GM21390 (cell line): ENCODE measurements around the gene KRTAP2-4.
"Not testable (repeated sequence)": the region's sequence is repeated elsewhere in the genome, so short reads cannot be mapped to it uniquely, and the experiment has no call there.

Source experiments
- ATAC-seq: cut with Tn5 transposase; IDR thresholded peaks from one replicate; pipeline ENCODE4 v1.9.1; 2021; ENCODE audit not compliant: unreplicated experiment

Gene KRTAP2-4, protein sequence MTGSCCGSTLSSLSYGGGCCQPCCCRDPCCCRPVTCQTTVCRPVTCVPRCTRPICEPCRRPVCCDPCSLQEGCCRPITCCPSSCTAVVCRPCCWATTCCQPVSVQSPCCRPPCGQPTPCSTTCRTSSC

DNA sequence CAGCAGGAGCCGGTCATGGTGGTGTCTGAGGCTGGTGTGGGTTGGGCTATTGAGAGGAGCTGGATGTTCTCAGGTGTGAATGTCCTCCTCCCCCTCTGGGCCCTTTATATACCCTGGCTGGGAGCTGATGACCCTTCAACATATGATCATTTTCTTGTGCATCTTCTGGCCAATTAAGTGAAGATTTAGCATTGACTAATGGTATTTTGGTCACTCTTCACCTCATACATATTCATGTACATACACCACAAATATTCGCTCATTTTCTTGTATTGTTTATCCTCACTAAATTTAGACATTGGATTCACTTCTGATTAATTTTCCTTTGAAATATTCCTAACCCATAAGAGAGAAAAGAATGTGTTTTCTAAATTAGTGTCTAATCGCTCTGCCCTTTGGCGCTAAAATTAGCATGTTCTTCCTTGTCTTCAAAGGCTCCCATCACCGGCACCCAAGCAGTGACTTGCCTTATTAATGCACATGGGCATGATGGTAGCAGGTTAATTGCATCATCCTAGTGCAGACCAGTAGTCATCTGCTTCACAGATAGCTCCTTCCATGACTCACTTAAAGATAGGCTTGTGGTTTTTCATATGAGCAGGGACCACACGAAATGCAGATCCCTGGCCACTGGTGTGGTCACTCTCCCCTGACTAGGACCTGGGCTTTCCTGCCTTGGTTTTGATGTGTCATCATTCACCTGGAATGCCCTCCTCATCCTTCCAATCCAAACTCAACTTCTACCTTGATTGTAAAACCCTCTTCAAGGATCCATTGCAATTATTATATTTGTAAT lies at the start of gene KRTAP2-4:
Gene KRTAP2-4, minus strand, starts transcription at position 51 of the 796 bp plus-strand sequence. Its CDS starts 34 bp downstream, at position 17.
- ATAC-seq: no peak

DNA sequence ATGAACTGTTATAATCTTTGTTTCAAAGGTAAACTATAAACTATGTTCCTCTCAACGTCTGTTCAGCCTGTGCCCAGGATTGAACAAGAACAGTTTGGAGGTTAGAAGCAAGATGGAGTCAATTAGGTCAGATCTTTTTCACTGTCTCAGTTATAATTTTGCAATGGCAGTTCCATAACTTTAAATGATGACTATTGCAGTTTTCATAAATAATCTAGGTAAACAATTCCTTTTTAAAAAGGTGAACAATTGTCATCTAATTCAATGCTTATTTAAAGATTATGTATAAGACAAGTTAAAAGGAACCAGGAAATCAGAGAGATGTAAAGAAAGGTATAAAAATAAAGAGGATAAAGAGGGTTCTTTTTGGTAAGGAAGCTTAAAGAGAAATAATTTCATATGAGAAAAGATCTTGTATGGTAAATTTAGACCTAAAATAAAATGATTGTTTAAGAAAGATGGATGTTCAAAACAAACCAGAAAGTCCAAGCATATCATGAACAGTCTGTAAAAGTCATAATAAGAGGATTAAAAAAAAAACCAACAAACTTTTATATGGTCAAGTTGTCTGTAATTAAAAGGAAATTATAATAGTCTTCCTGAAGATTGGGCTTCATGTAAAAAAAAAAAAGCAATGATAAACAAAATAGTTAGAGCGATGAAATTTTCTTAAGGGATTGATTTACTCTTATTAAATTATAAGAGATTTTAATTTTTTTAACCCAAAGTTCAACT lies 45.6 kb upstream of the KRTAP2-4 start:
- no peak for ATAC-seq

DNA sequence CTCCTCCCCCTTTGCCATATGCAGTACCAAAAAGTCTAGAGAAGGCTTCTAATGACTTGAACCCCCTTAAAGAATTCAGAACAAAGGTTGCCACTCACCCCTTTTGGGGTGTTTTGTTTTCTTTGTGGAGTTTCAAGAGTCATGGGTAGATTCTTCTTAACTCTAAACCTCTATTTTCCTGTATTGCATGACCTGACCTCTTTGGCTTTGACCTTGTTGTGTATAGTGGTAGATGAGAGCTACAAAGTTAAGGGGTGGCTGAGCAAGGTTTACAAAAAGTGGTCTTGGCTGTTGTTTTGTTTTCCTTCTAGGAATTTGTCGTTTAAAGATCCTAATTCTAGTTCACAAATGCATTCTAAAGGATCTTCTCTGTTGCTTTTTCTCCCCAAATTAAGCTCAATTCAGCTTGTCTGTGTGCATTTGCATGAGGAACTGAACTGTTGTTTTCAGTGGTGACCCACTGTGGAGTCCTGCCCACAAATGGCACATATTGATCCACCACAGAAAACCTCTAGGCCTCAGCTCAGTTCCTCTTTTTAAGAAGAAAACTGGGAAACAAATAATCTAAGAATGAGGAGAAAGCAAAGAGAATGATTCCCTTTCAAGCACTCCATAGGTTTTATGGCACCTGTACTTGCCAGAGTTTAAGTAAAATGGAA lies 43.2 kb upstream of the KRTAP2-4 start:
- ATAC-seq: not testable (repeated sequence)

DNA sequence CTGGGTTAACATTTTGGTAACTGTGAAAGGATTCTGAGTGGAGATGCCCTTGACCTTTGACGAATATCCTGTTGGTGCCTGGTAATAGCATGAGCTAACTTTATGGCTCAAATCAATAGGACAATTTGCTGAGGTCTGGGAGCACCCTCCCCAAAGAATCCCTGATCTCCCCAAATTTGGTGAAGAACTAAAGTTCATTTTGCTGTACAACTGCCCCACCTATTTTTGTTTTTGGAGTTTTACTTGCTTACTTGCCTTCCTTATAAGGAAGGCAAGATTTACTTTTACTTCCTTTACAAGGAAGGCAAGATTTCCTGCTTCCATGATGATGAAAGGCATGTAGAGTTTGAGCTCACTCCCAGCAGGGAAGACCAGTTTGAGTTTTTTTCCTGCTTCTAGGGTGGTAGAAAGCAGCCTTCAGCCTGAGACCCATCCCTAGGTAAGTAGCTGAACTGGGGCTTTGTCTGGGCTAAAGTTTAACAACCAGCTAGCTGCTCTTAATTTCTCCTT lies 42.3 kb upstream of the KRTAP2-4 start:
- ATAC-seq: no peak

DNA sequence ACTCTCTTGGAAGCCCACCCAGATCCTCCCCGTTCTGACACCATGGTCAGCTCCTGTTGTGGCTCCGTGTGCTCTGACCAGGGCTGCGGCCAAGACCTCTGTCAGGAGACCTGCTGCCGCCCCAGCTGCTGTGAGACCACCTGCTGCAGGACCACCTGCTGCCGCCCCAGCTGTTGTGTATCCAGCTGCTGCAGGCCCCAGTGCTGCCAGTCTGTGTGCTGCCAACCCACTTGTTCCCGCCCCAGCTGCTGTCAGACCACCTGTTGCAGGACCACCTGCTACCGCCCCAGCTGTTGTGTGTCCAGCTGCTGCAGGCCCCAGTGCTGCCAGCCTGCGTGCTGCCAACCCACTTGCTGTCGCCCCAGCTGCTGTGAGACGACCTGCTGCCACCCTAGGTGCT lies 39.7 kb upstream of the KRTAP2-4 start, which contains the start of gene KRTAP4-9:
Gene KRTAP4-9, plus strand, starts transcription at position 43 of the 400 bp plus-strand sequence. Its CDS starts 0 bp downstream, at position 43.
- ATAC-seq: not testable (repeated sequence)

DNA sequence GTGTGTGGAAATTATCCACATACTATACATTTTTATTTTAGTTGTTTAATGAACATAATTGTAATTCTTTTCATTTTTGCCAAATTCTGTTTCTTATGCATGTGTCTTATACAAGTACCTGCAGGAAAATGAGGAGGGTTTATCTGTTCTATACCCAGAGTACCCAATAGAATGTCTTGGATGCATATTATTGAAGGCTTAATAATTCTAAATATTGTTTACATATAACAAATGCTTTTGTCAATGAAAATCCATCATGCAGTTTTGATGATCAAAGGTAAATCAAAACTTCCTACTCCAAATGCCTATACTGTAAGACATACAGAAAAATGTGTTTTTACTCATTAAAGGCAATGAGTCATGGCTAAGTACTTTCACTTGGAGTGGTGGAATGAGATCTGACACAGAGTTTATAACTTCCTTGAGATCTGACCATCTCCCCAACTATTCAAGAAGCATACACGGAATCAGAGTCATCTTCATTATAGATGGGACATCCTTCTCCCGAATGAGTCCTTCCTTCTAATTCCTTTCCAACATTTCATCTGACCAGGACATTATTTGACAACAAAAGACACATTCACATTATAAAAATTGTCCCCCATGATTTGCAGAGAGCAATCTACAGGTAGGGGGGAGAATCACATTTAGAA lies 38.8 kb upstream of the KRTAP2-4 start:
- not testable (repeated sequence) for ATAC-seq

DNA sequence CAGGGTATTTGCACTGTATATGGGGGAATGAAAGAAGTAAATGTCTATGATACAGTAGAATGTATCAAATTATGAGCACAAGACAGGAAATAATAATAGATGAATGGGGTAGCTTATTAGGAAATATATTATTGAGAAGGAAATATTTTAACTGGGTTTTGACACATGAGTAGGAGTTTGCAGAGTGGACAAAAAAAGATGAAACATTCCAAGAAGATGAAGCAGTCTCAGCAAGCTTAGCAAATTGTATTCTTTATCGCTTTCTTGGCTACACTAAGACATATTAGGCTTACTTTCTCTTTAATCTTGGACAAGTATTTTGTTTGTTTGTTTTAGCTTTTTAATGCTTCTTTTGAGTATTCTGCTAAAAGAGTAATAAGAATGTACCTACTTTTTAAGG lies 38.2 kb upstream of the KRTAP2-4 start:
- ATAC-seq: no peak

DNA sequence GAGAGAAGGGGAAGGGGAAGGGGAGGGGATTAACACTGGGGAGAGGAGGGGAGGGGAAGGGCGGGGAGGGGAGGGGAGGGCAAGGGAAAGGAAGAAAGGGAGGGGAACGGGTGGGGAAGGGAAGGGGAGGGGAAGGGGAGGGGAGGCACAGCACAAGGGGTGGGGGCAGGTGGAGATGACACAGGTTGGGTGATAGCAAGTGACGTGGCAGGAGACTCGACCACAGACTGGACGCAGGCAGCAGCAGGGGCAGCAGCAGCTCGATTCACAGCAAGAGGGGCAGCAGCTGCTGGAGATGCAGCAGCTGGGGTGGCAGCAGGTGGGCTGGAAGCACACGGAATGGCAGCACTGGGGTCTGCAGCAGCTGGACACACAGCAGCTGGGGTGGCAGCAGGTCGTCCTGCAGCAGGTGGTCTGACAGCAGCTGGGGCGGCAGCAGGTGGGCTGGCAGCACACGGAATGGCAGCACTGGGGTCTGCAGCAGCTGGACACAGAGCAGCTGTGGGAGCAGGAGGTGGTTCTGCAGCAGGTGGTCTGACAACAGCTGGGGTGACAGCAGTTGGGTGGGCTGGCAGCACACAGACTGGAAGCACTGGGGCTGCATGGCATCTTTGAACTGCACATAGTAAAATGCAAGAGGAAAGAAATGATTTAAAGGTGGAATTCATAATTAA lies 36.0 kb upstream of the KRTAP2-4 start, which contains the start of gene KRTAP4-16:
Gene KRTAP4-16, minus strand, starts transcription at position 624 of the 674 bp plus-strand sequence. Its CDS starts 0 bp downstream, at position 624.
- no peak for ATAC-seq

DNA sequence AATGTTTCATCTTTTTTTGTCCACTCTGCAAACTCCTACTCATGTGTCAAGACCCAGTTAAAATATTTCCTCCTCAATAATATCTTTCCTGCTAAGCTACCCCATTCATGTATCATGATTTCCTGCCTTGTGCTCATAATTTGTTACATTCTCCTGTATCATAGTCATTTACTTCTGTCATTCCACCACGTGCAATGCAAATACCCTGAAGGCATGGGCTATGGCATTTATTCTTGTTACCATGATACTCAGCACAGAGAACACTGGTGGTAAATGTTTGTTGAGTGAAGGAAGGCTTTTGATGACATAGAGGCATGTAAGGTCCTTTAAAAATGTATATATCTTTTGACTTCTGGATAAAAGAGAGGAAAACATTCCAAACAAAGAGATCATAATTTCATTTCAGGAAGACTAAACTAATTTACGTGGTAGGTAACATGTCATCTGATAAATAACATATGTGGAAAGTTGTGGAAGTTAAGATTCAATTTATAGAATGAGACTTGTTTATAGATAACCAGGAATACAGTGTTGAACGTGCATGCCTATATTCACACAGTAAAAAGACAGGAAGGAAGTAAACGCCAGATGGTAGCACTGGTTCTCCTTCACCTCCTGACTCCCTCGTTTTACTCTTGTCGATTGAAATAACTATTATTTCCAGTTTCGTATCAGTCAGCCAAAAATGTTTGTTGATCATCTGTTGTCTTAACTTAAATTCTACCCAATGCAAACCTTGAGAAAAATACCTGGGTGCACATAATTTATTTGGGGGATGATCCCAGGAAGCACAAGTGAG lies 34.2 kb upstream of the KRTAP2-4 start:
- ATAC-seq: not testable (repeated sequence)

DNA sequence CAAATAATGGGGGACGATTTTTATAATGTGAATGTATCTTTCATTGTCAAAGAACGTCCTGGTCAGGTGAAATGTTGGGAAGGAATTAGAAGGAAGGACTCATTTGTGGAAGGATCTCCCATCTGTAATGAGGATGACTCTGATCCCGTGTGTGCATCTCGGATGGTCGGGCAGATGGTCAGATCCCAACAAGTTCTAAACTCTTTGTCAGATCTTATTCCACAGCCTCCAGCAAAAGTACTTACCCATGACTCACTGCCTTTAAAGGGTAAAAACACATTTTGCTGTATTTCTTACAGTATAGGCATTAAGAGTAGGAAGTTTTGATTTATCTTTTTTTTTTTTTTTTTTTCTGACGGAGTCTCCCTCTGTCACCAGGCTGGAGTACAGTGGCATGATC lies 32.8 kb upstream of the KRTAP2-4 start:
- ATAC-seq: no peak

DNA sequence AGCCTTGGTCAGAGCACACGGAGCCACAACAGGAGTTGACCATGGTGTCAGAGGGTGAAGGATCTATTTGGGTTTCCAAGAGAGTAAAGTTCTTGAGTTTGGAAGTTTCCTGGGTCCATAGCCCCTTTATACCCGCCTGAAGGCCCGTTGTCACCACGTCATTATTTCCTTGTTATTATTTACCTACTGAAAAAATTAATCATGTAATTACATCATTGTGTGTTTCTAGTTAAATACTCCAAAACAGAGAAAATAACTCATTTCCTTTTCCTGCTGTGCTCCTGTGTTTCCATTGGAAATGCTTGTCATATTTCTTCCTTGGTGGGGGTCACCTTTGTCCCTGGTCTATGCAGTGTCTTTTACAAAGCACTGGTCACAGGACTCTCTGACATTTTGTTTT lies 32.4 kb upstream of the KRTAP2-4 start, which contains the start of gene KRTAP4-8:
Gene KRTAP4-8, minus strand, starts transcription at position 101 of the 400 bp plus-strand sequence. Its CDS starts 58 bp downstream, at position 43.
- no peak for ATAC-seq

DNA sequence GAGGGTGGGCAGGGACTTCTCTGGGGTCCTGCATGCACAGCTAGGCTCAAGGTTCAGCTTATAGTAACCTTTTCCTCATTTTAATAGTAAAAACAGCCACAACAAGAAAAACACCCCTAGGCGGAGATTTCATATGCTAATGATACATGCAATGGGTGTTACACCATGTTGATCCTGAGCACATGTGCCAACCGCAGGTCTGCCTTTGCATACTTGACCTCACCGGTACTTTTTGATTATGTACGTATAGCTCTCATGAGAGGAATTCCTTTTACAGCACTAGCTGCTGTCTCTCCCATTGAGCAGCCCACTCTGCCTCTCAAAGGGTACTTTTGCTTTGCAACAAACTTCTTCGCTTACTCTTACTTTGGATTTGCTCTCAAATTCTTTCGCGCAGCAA lies 30.4 kb upstream of the KRTAP2-4 start:
- ATAC-seq: no peak

DNA sequence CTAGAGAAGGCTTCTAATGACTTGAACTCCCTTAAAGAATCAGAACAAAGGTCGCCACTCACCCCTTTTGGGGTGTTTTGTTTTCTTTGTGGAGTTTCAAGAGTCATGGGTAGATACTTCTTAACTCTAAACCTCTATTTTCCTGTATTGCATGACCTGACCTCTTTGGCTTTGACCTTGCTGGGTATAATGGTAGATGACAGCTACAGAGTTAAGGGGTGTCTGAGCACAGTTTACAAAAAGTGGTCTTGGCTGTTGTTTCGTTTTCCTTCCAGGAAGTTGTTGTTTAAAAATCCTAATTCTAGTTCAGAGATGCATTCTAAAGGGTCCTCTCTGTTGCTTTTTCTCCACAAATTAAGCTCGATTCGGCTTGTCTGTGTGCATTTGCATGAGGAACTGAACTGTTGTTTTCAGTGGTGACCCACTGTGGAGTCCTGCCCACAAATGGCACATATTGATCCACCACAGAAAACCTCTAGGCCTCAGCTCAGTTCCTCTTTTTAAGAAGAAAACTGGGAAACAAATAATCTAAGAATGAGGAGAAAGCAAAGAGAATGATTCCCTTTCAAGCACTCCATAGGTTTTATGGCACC lies 23.2 kb upstream of the KRTAP2-4 start:
- ATAC-seq: not testable (repeated sequence)

DNA sequence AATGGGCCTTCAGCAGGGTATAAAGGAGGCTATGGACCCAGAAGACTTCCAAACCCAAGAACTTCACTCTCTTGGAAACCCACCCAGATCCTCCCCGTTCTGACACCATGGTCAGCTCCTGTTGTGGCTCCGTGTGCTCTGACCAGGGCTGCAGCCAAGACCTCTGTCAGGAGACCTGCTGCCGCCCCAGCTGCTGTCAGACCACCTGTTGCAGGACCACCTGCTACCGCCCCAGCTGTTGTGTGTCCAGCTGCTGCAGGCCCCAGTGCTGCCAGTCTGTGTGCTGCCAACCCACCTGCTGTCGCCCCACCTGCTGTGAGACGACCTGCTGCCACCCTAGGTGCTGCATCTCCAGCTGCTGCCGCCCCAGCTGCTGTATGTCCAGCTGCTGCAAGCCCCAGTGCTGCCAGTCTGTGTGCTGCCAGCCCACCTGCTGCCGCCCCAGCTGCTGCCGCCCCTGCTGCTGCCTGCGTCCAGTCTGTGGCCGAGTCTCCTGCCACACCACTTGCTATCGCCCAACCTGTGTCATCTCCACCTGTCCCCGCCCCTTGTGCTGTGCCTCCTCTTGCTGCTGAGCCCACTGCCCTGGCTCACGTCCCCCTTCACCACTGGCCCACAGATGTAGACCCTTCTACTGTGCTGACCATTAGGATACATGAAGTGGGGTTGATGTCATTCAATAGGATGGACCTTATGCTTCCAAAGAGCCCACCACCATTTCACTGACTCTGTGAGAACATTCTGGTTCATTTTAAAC lies 18.6 kb upstream of the KRTAP2-4 start, which contains the start of gene KRTAP4-7:
Gene KRTAP4-7, plus strand, starts transcription at position 51 of the 757 bp plus-strand sequence. Its CDS starts 57 bp downstream, at position 108.
- not testable (repeated sequence) for ATAC-seq

DNA sequence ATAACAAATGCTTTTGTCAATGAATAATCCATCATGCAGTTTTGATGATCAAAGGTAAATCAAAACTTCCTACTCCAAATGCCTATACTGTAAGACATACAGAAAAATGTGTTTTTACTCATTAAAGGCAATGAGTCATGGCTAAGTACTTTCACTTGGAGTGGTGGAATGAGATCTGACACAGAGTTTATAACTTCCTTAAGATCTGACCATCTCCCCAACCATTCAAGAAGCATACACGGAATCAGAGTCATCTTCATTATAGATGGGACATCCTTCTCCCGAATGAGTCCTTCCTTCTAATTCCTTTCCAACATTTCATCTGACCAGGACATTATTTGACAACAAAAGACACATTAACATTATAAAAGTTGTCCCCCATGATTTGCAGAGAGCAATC lies 17.7 kb upstream of the KRTAP2-4 start:
- not testable (repeated sequence) for ATAC-seq

DNA sequence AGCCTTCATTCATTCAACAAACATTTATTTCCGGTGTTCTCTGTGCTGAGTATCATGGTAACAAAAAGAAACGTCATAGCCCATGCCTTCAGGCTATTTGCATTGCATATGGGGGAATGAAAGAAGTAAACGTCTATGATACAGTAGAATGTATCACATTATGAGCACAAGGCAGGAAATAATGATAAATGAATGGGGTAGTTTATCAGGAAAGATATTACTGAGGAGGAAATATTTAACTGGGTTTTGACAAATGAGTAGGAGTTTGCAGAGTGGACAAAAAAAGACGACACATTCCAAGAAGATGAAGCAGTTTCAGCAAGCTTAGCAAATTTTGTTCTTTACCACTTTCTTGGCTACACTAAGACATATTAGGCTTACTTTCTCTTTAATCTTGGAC lies 16.9 kb upstream of the KRTAP2-4 start:
- ATAC-seq: no peak

DNA sequence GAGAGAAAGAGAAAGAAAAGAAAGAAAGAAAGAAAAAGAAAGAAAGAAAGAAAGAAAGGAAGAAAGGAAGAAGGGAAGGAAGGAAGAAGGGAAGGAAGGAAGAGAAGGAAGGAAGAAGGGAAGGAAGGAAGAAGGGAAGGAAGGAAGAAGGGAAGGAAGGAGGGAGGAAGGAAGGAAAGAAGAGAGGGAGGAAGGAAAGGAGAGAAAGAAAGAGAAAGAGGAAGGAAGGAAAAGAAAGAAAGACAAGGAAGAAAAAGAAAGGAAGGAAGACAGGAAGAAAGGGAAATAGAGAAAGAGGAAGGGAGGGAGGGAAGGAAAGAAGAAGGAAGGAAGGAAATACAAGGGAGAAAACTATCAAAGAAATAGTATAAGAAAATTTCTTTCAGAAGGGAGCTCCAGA lies 11.1 kb upstream of the KRTAP2-4 start:
- ATAC-seq: no peak

DNA sequence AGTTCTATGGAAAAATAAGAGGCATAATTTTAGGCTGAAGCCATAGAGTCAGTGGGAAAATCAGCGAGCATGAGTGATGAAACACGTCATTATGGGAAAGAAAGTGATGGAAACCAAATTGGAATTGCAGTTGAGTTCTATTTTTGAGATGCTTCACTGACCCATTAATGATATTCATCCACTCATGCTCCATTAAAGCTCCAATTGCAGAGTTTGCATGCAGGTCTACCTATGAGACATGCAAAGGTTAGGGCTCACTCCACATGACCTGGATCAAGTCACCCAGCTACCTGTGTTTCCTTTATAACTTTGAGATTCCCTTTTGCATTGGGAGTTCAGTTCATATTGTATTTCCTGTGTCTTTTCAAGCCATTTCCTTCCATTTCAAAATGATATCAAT lies 8.0 kb upstream of the KRTAP2-4 start:
- ATAC-seq: no peak
